Activated T-helper 1 cell treated with anti-CD3 and anti-CD28 coated beads, Interleukin-12 subunit alpha, Interleukin-12 subunit beta, Interleukin-2, Interleukin-4 antibody, amounts not matched to agents 30 ng/mL and 10 ng/mL and 1 ng/mL, durations not matched to agents 14 hours and 24 hours and 36 hours (primary cell): ENCODE data around the gene WTAP. TPM values are rescaled to one million over a fixed set of nuclear protein-coding genes. Genes with fewer than 3 reads are reported as not detected.

Experiments
- DNase-seq: peaks from one replicate; pipeline ENCODE4 v3.0.0; 2021; ENCODE audit warnings: low spot score
- H3K27ac Mint-ChIP-seq: one replicate; pipeline ENCODE4 v1.8.0; 2021; ENCODE audit warnings: mild to moderate bottlenecking, mixed read lengths
- H3K27me3 Mint-ChIP-seq: one replicate; pipeline ENCODE4 v1.8.0; 2022; ENCODE audit warnings: mild to moderate bottlenecking, moderate library complexity, mixed read lengths; ENCODE audit not compliant: insufficient read depth
- H3K36me3 Mint-ChIP-seq: one replicate; pipeline ENCODE4 v1.8.0; 2021; ENCODE audit warnings: low read depth, mixed read lengths
- H3K4me1 Mint-ChIP-seq: one replicate; pipeline ENCODE4 v1.8.0; 2021; ENCODE audit warnings: low read depth, mixed read lengths
- H3K4me3 Mint-ChIP-seq: one replicate; pipeline ENCODE4 v1.8.0; 2021; ENCODE audit warnings: mild to moderate bottlenecking, moderate library complexity, mixed read lengths
- H3K9me3 Mint-ChIP-seq: one replicate; pipeline ENCODE4 v1.8.0; 2021; ENCODE audit warnings: mixed read lengths
- intact Hi-C: fragments of 100-400 bp; cut with micrococcal nuclease; formaldehyde crosslinking; loops from one replicate; pipeline ENCODE4 v1.15.1; 2024
- total RNA-seq: library from RNA; stranded (reverse); gene quantifications from 2 replicates; pipeline ENCODE4 v1.2.3, GENCODE V29; 2022

Gene WTAP
- 125 and 136 TPM in 2 replicates for total RNA-seq

GRCh38 chr6:159726918-159727716 lies at the start of gene WTAP:
Gene WTAP (plus strand): TSS chr6:159727506. CDS start chr6:159736266, 8,760 bp downstream.
- Mint-ChIP-seq H3K4me1 (peaks cover 41% of the 10 kb centered on the region), H3K27me3 (no peaks in the 10 kb centered on the region), H3K4me3 (peak within 1 kb of the TSS; percentile 93), H3K27ac (peak within 1 kb of the TSS; percentile 96), H3K9me3 (peaks cover 10% of the 10 kb centered on the region), H3K36me3 (peaks cover 34% of the 10 kb centered on the region)
- peak; percentile 95 for DNase-seq
- intact Hi-C loops, result loop anchor here (1.0 to 5.0 kb wide), 10 partner anchors 34 to 1548 kb away; partner anchors contain the start of genes ACAT2, AGPAT4, IGF2R and SOD2

- peaks cover 3% of the 10 kb centered on the region for H3K9me3 Mint-ChIP-seq
- peaks cover 23% of the 10 kb centered on the region for H3K36me3 Mint-ChIP-seq
- no peaks in the 10 kb centered on the region for H3K27me3 Mint-ChIP-seq
- H3K4me3 Mint-ChIP-seq, result no peak overlapping the region
- no peak overlapping the region for H3K27ac Mint-ChIP-seq
- DNase-seq, result no peak
- H3K4me1 Mint-ChIP-seq, result peaks cover 25% of the 10 kb centered on the region
- intact Hi-C loops, result loop anchor here (10.0 kb wide), 2 partner anchors 547 to 1033 kb away; partner anchors contain the start of gene DYNLT1
These were observed 49.7 kb upstream of the WTAP start for GRCh38 chr6:159677506-159678165.

GRCh38 chr6:159678574-159678973 lies 48.7 kb upstream of the WTAP start:
- DNase-seq, result no peak
- Mint-ChIP-seq H3K4me3 (no peak overlapping the region), H3K9me3 (peaks cover 3% of the 10 kb centered on the region), H3K36me3 (peaks cover 23% of the 10 kb centered on the region), H3K4me1 (peaks cover 27% of the 10 kb centered on the region), H3K27me3 (no peaks in the 10 kb centered on the region), H3K27ac (no peak overlapping the region)
- intact Hi-C loops, result loop anchor here (10.0 kb wide), 2 partner anchors 546 to 1034 kb away; partner anchors contain the start of gene DYNLT1

- DNase-seq, result no peak
- intact Hi-C loops, result loop anchor here (1.0 to 10.0 kb wide), 4 partner anchors 47 to 1035 kb away; partner anchors contain the start of gene DYNLT1
- Mint-ChIP-seq H3K27me3 (no peaks in the 10 kb centered on the region), H3K36me3 (peaks cover 26% of the 10 kb centered on the region), H3K9me3 (peaks cover 3% of the 10 kb centered on the region), H3K4me3 (no peak overlapping the region), H3K27ac (peak overlapping the region; percentile 82), H3K4me1 (peaks cover 27% of the 10 kb centered on the region)
These were observed 47.9 kb upstream of the WTAP start for GRCh38 chr6:159679091-159680077.

- H3K36me3 Mint-ChIP-seq, result peaks cover 30% of the 10 kb centered on the region
- intact Hi-C loops, result no loop called here
- DNase-seq, result no peak
- H3K27me3 Mint-ChIP-seq, result no peaks in the 10 kb centered on the region
- H3K4me3 Mint-ChIP-seq, result no peak overlapping the region
- peaks cover 3% of the 10 kb centered on the region for H3K9me3 Mint-ChIP-seq
- H3K27ac Mint-ChIP-seq, result peak overlapping the region; percentile 82
- H3K4me1 Mint-ChIP-seq, result peaks cover 31% of the 10 kb centered on the region
These were observed 47.2 kb upstream of the WTAP start for GRCh38 chr6:159680104-159680503.

GRCh38 chr6:159681191-159681880 lies 46.0 kb upstream of the WTAP start:
- peaks cover 32% of the 10 kb centered on the region for H3K36me3 Mint-ChIP-seq
- no peaks in the 10 kb centered on the region for H3K27me3 Mint-ChIP-seq
- H3K4me3 Mint-ChIP-seq, result no peak overlapping the region

GRCh38 chr6:159682295-159682694 lies 45.0 kb upstream of the WTAP start:
- H3K27ac Mint-ChIP-seq, result no peak overlapping the region
- H3K27me3 Mint-ChIP-seq, result no peaks in the 10 kb centered on the region
- H3K9me3 Mint-ChIP-seq, result no peaks in the 10 kb centered on the region
- peaks cover 38% of the 10 kb centered on the region for H3K36me3 Mint-ChIP-seq
- H3K4me1 Mint-ChIP-seq, result peaks cover 39% of the 10 kb centered on the region
- intact Hi-C loops, result no loop called here
- H3K4me3 Mint-ChIP-seq, result no peak overlapping the region
- no peak for DNase-seq

More at GRCh38 chr6:159681191-159681880, 46.0 kb upstream of the WTAP start:
- Mint-ChIP-seq H3K4me1 (peaks cover 31% of the 10 kb centered on the region), H3K9me3 (no peaks in the 10 kb centered on the region), H3K27ac (peak overlapping the region; percentile 48)
- intact Hi-C loops, result no loop called here
- no peak for DNase-seq

- intact Hi-C loops, result no loop called here
- Mint-ChIP-seq H3K4me1 (peaks cover 44% of the 10 kb centered on the region), H3K4me3 (no peak overlapping the region), H3K27ac (no peak overlapping the region), H3K27me3 (no peaks in the 10 kb centered on the region), H3K9me3 (no peaks in the 10 kb centered on the region), H3K36me3 (peaks cover 39% of the 10 kb centered on the region)
- no peak for DNase-seq
These were observed 44.5 kb upstream of the WTAP start for GRCh38 chr6:159682810-159683209.

GRCh38 chr6:159684013-159684304 lies 43.3 kb upstream of the WTAP start:
- intact Hi-C loops, result no loop called here
- H3K4me1 Mint-ChIP-seq, result peaks cover 55% of the 10 kb centered on the region

GRCh38 chr6:159686040-159686439 lies 41.3 kb upstream of the WTAP start:
- no peaks in the 10 kb centered on the region for H3K9me3 Mint-ChIP-seq
- intact Hi-C loops, result no loop called here
- no peak overlapping the region for H3K27ac Mint-ChIP-seq
- H3K36me3 Mint-ChIP-seq, result peaks cover 47% of the 10 kb centered on the region
- no peak overlapping the region for H3K4me3 Mint-ChIP-seq
- no peaks in the 10 kb centered on the region for H3K27me3 Mint-ChIP-seq
- peaks cover 50% of the 10 kb centered on the region for H3K4me1 Mint-ChIP-seq
- DNase-seq, result no peak

More at GRCh38 chr6:159684013-159684304, 43.3 kb upstream of the WTAP start:
- no peak for DNase-seq
- Mint-ChIP-seq H3K27ac (no peak overlapping the region), H3K36me3 (peaks cover 43% of the 10 kb centered on the region), H3K27me3 (no peaks in the 10 kb centered on the region), H3K4me3 (no peak overlapping the region), H3K9me3 (no peaks in the 10 kb centered on the region)

- no peak for DNase-seq
- Mint-ChIP-seq H3K27me3 (no peaks in the 10 kb centered on the region), H3K36me3 (peaks cover 47% of the 10 kb centered on the region), H3K9me3 (no peaks in the 10 kb centered on the region), H3K4me1 (peaks cover 49% of the 10 kb centered on the region), H3K4me3 (peak overlapping the region; percentile 16), H3K27ac (peak overlapping the region; percentile 27)
- intact Hi-C loops, result no loop called here
These were observed 40.6 kb upstream of the WTAP start for GRCh38 chr6:159686703-159687102.

- H3K4me3 Mint-ChIP-seq, result no peak overlapping the region
- H3K27ac Mint-ChIP-seq, result no peak overlapping the region
- H3K4me1 Mint-ChIP-seq, result peaks cover 51% of the 10 kb centered on the region
- peaks cover 46% of the 10 kb centered on the region for H3K36me3 Mint-ChIP-seq
- intact Hi-C loops, result no loop called here
- H3K9me3 Mint-ChIP-seq, result no peaks in the 10 kb centered on the region
- no peak for DNase-seq
- H3K27me3 Mint-ChIP-seq, result no peaks in the 10 kb centered on the region
These were observed 40.0 kb upstream of the WTAP start for GRCh38 chr6:159687341-159687740.
